WTC11 (cell line): Measurements from ENCODE around the gene GRIP2. TPM values are rescaled to one million over a fixed set of nuclear protein-coding genes. Genes with fewer than 3 reads are reported as not detected.

Experiments
- ATAC-seq: fragments of 200-7000 bp; cut with Tn5 transposase; 2 replicates; pipeline ENCODE4 v1.10.0; 2021; ENCODE audit warnings: mild to moderate bottlenecking, moderate library complexity
- CTCF ChIA-PET: fragments of 300-600 bp; sonication (Branson Sonifier 250); formaldehyde crosslinking; loops from one replicate; lab custom pipeline; 2021; ENCODE audit warnings: antibody characterized with exemption; lab: Charles Lee
- POLR2A ChIA-PET: fragments of 350-600 bp; sonication (Branson Sonifier 250); formaldehyde crosslinking; loops from one replicate; lab custom pipeline; 2021; ENCODE audit warnings: antibody characterized with exemption; lab: Charles Lee
- DNase-seq: peaks from one replicate; pipeline ENCODE4 v3.0.0; 2021; ENCODE audit warnings: low spot score
- H3K27ac Mint-ChIP-seq: 2 replicates; pipeline ENCODE4 v1.8.0; 2021; ENCODE audit warnings: mixed read lengths
- H3K27me3 Mint-ChIP-seq: 2 replicates; pipeline ENCODE4 v1.8.0; 2021; ENCODE audit warnings: low read depth, mild to moderate bottlenecking, moderate library complexity, mixed read lengths
- H3K36me3 Mint-ChIP-seq: 2 replicates; pipeline ENCODE4 v1.8.0; 2021; ENCODE audit warnings: mixed read lengths
- H3K4me1 Mint-ChIP-seq: 2 replicates; pipeline ENCODE4 v1.8.0; 2022; ENCODE audit warnings: mixed read lengths
- H3K4me3 Mint-ChIP-seq: 2 replicates; pipeline ENCODE4 v1.8.0; 2021; ENCODE audit warnings: mild to moderate bottlenecking, moderate library complexity, mixed read lengths
- H3K9me3 Mint-ChIP-seq: 2 replicates; pipeline ENCODE4 v1.8.0; 2021; ENCODE audit warnings: mixed read lengths
- AR ChIP-seq: fragments of 250-450 bp; sonication (Bioruptor Pico); IDR thresholded peaks from 2 replicates; pipeline ENCODE4 v1.9.0; 2021; ENCODE audit warnings: mild to moderate bottlenecking
- CREB1 ChIP-seq: sonication (generic); formaldehyde crosslinking; IDR thresholded peaks from 2 replicates; pipeline ENCODE4 v1.8.0; 2023; ENCODE audit warnings: mild to moderate bottlenecking, missing genetic modification reagents
- ESRRA ChIP-seq: sonication (generic); formaldehyde crosslinking; IDR thresholded peaks from 2 replicates; pipeline ENCODE4 v1.8.1; 2022; ENCODE audit warnings: mild to moderate bottlenecking, missing genetic modification reagents, borderline replicate concordance
- FOXK1 ChIP-seq: sonication (generic); formaldehyde crosslinking; IDR thresholded peaks from 2 replicates; pipeline ENCODE4 v1.8.0; 2022; ENCODE audit warnings: mild to moderate bottlenecking, moderate library complexity, missing genetic modification reagents
- GABPB1 ChIP-seq: sonication (generic); formaldehyde crosslinking; IDR thresholded peaks from 2 replicates; pipeline ENCODE4 v1.8.1; 2023; ENCODE audit warnings: mild to moderate bottlenecking, missing genetic modification reagents
- HMGXB4 ChIP-seq: sonication (generic); formaldehyde crosslinking; IDR thresholded peaks from 2 replicates; pipeline ENCODE4 v1.8.1; 2023; ENCODE audit warnings: mild to moderate bottlenecking, moderate library complexity, missing genetic modification reagents
- JAZF1 ChIP-seq: fragments of 250-450 bp; sonication (Bioruptor Pico); IDR thresholded peaks from 2 replicates; pipeline ENCODE4 v1.9.0; 2021; ENCODE audit warnings: moderate library complexity, mild to moderate bottlenecking, inconsistent platforms
- NFYB ChIP-seq: sonication (generic); formaldehyde crosslinking; conservative IDR thresholded peaks from 2 replicates; pipeline ENCODE4 v1.8.0; 2022; ENCODE audit warnings: low read depth, missing genetic modification reagents
- NR3C1 ChIP-seq: sonication (generic); formaldehyde crosslinking; conservative IDR thresholded peaks from 2 replicates; pipeline ENCODE4 v1.8.1; 2023; ENCODE audit warnings: low read depth, mild to moderate bottlenecking, missing genetic modification reagents
- SMAD4 ChIP-seq: sonication (generic); formaldehyde crosslinking; IDR thresholded peaks from 2 replicates; pipeline ENCODE4 v1.8.0; 2022; ENCODE audit warnings: mild to moderate bottlenecking, missing genetic modification reagents
- TP53 ChIP-seq: sonication (generic); formaldehyde crosslinking; IDR thresholded peaks from 2 replicates; pipeline ENCODE4 v1.8.1; 2023; ENCODE audit warnings: mild to moderate bottlenecking, missing genetic modification reagents
- ZBTB21 ChIP-seq: sonication (generic); formaldehyde crosslinking; IDR thresholded peaks from 2 replicates; pipeline ENCODE4 v1.8.1; 2023; ENCODE audit warnings: mild to moderate bottlenecking, missing genetic modification reagents, borderline replicate concordance
- ZNF281 ChIP-seq: sonication (generic); formaldehyde crosslinking; IDR thresholded peaks from 2 replicates; pipeline ENCODE4 v1.8.0; 2023; ENCODE audit warnings: mild to moderate bottlenecking, missing genetic modification reagents
- ZNF423 ChIP-seq: fragments of 250-450 bp; sonication (Bioruptor Pico); IDR thresholded peaks from 2 replicates; pipeline ENCODE4 v2.1.2; 2022; ENCODE audit warnings: mild to moderate bottlenecking, moderate library complexity
- ZNF425 ChIP-seq: fragments of 250-450 bp; sonication (Bioruptor Pico); conservative IDR thresholded peaks from 2 replicates; pipeline ENCODE4 v1.9.0; 2021; ENCODE audit warnings: mild to moderate bottlenecking
- total RNA-seq: library from RNA; stranded (reverse); gene quantifications from 3 replicates; pipeline ENCODE4 v1.2.3, GENCODE V29; 2021
- TF ChIP-seq, protein P1 (sequence below): sonication (generic); formaldehyde crosslinking; IDR thresholded peaks from 2 replicates; pipeline ENCODE4 v1.8.1; 2022; ENCODE audit warnings: mild to moderate bottlenecking, missing genetic modification reagents, moderate library complexity, borderline replicate concordance

The GRIP2 gene
- total RNA-seq, 1 experiment from 2014 or later, result 12.0 TPM

DNA sequence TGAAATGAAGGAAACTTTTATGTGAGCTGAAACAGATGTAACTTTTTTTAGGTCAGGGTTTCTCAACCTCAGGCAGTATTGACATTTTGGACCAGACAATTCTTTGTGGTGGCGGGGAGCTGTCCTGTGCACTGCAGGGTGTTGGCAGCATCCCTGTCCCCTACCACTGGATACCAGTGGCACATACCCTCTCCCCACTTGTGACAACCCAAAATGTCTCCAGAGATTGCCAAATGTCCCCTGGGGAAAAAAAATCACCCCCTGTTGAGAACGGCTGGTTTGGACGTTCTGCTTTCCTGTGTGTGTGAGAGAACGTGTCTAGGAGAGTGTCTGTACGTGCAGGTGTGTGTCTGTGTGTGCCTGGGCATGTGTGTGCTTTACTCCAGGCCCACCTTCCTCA lies 30.7 kb upstream of the GRIP2 start (continued):
- TF ChIP-seq AR, result no peak

DNA sequence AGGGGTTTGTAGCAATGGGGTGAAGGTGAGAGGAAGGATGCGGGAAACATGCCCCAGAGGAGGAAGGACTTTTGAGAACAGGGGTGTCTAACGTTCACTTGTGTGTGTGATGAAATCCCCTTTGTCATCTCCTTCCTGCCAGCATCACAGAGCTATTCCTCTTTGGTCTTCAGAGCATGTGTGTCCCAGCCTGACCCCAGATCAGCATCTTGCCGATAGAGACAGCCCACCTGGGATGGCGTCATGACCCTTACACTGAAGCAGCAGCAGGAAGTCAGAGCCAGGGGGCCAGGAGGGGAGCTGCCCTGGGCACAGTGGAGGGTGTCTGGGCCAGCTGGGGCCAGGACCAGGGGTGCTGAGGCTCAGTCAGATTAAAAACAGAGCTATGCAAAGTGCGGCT lies 29.9 kb upstream of the GRIP2 start:
- peaks cover 3% of the 10 kb centered on the region; the same call in 1 of the 2 replicates for H3K36me3 Mint-ChIP-seq
- no peak for DNase-seq
- TF ChIP-seq ZNF423 (peak; percentile 7; the same call in 1 of the 2 replicates), TP53 (CRISPR knock-in tag) (no peak)
- TF ChIP-seq, all 79 proteins: peak for 1
- POLR2A ChIA-PET, result interaction anchor here (1.4 kb wide), 1 partner anchor 13 kb away, joined by 3 read pairs; no protein-coding TSS in a partner anchor
- CTCF ChIA-PET, result interaction anchor here (0.9 to 1.5 kb wide), 3 partner anchors 31 to 367 kb away, joined by 3 read pairs; no protein-coding TSS in a partner anchor
- Mint-ChIP-seq H3K27me3 (no peaks in the 10 kb centered on the region), H3K4me1 (peaks cover 19% of the 10 kb centered on the region), H3K27ac (no peak overlapping the region), H3K4me3 (no peak overlapping the region), H3K9me3 (peaks cover 6% of the 10 kb centered on the region)
- ATAC-seq, result no peak

DNA sequence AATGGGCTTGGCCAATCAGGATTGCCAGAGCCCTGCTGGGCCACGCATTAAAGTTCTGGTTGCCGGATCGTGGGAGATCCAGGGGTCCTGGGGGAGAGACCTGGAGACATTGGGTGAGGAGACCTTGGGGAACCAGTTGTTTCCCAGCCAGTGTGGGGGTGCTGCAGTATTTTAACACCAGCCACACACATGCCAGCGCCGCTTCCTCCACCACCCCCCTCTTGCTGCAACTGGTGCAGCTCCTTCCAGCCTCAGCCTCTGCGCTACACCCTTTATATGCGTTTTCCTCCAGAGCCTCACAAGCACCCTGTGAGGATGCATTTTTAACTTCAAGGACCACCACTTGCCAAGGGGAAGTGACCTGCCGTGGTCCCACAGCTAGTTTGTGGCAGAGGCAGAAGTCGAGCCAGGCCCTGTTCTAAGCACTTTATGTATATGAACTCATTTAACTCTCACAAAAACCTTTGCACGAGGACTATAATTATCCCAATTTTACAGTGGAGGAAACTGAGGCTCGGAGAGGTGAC lies 29.4 kb upstream of the GRIP2 start:
- ChIA-PET CTCF (interaction anchor here (0.7 to 1.5 kb wide), 3 partner anchors 39 to 366 kb away, joined by 3 read pairs; no protein-coding TSS in a partner anchor), POLR2A (no interaction called here)
- H3K36me3 Mint-ChIP-seq, result peaks cover 3% of the 10 kb centered on the region; the same call in 1 of the 2 replicates
- H3K4me3 Mint-ChIP-seq, result no peak overlapping the region
- H3K27ac Mint-ChIP-seq, result no peak overlapping the region
- no peaks in the 10 kb centered on the region for H3K27me3 Mint-ChIP-seq
- peaks cover 6% of the 10 kb centered on the region for H3K9me3 Mint-ChIP-seq
- no peak for DNase-seq
- TF ChIP-seq GABPB1 (CRISPR knock-in tag) (no peak), ZBTB21 (CRISPR knock-in tag) (no peak), FOXK1 (CRISPR knock-in tag) (no peak), HMGXB4 (CRISPR knock-in tag) (no peak), JAZF1 (CRISPR knock-in tag) (no peak), NFYB (CRISPR knock-in tag) (no peak), ESRRA (CRISPR knock-in tag) (no peak), NR3C1 (CRISPR knock-in tag) (no peak), ZNF281 (CRISPR knock-in tag) (no peak), SMAD4 (no peak), ZNF425 (CRISPR knock-in tag) (no peak), CREB1 (CRISPR knock-in tag) (no peak)
- TF ChIP-seq, protein P1, sequence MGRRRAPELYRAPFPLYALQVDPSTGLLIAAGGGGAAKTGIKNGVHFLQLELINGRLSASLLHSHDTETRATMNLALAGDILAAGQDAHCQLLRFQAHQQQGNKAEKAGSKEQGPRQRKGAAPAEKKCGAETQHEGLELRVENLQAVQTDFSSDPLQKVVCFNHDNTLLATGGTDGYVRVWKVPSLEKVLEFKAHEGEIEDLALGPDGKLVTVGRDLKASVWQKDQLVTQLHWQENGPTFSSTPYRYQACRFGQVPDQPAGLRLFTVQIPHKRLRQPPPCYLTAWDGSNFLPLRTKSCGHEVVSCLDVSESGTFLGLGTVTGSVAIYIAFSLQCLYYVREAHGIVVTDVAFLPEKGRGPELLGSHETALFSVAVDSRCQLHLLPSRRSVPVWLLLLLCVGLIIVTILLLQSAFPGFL (CRISPR knock-in tag), result no peak
- peaks cover 20% of the 10 kb centered on the region for H3K4me1 Mint-ChIP-seq
- ATAC-seq, result no peak
